ENCODE measurements around the gene HAO2.
A peak's percentile ranks its signal among the peaks of the same experiment; 100 is the strongest.

HAO2 gene

GRCh38 chr1:119385650-119386049 lies 17.1 kb downstream of the HAO2 start:
- no peaks in the 10 kb centered on the region for H3K9me3 Mint-ChIP-seq
- H3K4me3 Mint-ChIP-seq = no peak overlapping the region
- no peak for ATAC-seq
- H3K36me3 Mint-ChIP-seq = no peaks in the 10 kb centered on the region
- H3K4me1 Mint-ChIP-seq = no peaks in the 10 kb centered on the region
- H3K27ac Mint-ChIP-seq = no peak overlapping the region
- H3K27me3 Mint-ChIP-seq = peaks cover 9% of the 10 kb centered on the region

- H3K36me3 Mint-ChIP-seq = no peaks in the 10 kb centered on the region
- peak; percentile 10 for ATAC-seq
- no peaks in the 10 kb centered on the region for H3K9me3 Mint-ChIP-seq
- H3K27me3 Mint-ChIP-seq = peaks cover 9% of the 10 kb centered on the region
- no peak overlapping the region for H3K4me3 Mint-ChIP-seq
- H3K27ac Mint-ChIP-seq = no peak overlapping the region
- H3K4me1 Mint-ChIP-seq = no peaks in the 10 kb centered on the region
Measured at GRCh38 chr1:119387858-119388257, 19.3 kb downstream of the HAO2 start.

DNA sequence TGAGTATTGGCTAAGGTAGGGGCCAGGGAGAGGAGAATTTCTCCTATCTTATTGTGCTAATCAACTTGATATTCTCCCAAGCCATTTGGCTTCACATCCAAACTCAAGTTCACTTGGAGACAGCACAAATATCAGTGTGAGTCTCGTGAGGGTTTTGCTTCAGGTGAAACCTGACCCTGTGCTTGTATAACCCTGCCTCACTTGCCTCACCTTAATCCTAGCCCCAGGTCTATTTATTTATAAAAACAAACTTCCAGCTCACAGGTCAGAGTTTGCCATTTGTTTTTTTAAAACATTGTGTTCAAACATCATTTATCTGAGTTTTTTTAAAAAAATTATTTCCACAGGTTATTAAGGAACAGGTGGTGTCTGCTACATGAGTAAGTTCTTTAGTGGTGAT lies 19.9 kb downstream of the HAO2 start:
- Mint-ChIP-seq H3K36me3 (no peaks in the 10 kb centered on the region), H3K27me3 (peaks cover 9% of the 10 kb centered on the region), H3K4me3 (no peak overlapping the region), H3K4me1 (no peaks in the 10 kb centered on the region), H3K9me3 (no peaks in the 10 kb centered on the region), H3K27ac (no peak overlapping the region)
- ATAC-seq = no peak

DNA sequence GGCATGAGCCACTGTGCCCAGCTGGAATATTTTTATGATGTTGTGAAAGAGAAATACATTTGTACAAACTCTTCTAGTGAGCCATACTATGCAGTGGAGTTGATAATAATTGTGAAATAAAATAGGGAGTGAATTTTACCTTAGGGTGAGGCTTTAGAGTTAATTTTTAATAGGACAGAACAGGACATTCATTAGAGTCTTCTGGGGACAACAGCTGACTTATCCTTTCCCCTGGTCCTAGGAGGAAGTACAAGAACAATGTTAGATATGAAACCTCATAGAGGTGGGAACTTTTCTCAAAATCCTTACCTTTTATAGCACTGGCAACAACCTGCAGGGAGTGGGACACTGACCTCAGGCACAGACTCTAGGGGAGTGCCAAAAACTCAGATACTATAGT lies 21.9 kb downstream of the HAO2 start:
- Mint-ChIP-seq H3K27ac (no peak overlapping the region), H3K9me3 (no peaks in the 10 kb centered on the region), H3K4me3 (no peak overlapping the region), H3K36me3 (no peaks in the 10 kb centered on the region), H3K4me1 (no peaks in the 10 kb centered on the region), H3K27me3 (peaks cover 14% of the 10 kb centered on the region)
- no peak for ATAC-seq

DNA sequence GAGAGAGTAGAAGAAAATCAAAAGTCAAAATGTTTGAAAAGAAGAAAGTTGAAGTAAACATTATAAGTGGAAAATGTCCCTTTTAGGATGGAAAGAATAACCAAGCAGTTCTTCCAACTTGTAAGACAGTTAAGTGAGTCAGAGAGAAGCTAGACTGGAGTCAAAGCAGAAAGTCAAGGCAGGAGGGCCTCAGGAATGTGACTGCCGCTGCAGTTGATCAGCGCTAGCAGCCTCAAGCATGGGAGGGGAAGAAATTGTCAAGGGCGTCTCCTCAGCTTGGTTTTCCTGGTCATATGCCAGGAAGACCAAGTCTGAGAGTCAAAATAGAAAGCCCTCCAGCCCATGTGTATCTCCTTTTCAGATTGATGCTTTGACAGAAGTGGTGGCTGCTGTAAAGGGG lies 23.2 kb downstream of the HAO2 start:
- Mint-ChIP-seq H3K27ac (no peak overlapping the region), H3K9me3 (no peaks in the 10 kb centered on the region), H3K4me3 (no peak overlapping the region), H3K4me1 (no peaks in the 10 kb centered on the region), H3K36me3 (no peaks in the 10 kb centered on the region), H3K27me3 (peaks cover 18% of the 10 kb centered on the region)
- no peak for ATAC-seq

DNA sequence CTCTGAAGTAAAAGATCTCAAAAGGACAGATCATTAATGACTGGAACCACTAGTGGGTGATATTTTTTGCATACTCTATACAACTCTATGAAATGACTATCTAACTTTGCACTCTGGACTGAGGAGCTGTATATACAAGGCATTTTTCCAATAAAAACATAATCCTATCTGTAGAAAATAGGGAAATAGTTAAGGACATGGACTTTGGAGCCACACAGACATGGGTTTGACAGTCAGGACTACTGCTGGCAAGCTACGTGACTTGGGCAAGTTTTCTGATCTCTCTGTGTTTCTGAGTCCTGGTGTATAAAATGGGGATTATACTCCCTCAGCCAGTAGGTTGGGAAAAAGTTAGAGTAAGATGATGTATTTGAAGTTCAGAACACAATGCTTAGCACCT lies 25.5 kb downstream of the HAO2 start:
- no peaks in the 10 kb centered on the region for H3K4me1 Mint-ChIP-seq
- no peak overlapping the region for H3K27ac Mint-ChIP-seq
- no peak for ATAC-seq
- no peaks in the 10 kb centered on the region for H3K36me3 Mint-ChIP-seq
- no peak overlapping the region for H3K4me3 Mint-ChIP-seq
- no peaks in the 10 kb centered on the region for H3K9me3 Mint-ChIP-seq
- peaks cover 18% of the 10 kb centered on the region for H3K27me3 Mint-ChIP-seq

DNA sequence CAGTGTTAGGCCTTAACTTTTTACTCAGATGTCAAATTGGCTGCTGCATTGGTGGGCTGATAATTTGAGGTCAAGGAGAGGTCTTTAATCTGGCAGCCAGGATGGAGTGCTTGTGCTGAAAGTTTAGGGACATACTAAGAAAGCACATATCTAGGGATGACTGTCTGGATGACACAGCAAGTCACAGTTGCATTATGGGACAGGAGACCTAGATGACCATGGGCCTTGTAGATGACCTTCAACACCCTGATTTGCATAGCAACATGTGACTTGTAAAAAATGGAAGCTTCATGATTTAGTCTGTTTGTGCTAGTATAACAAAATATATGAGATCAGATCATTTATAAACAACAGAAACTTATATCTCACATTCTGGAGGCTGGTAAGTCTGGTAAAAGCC lies 28.4 kb downstream of the HAO2 start:
- H3K36me3 Mint-ChIP-seq = no peaks in the 10 kb centered on the region
- no peaks in the 10 kb centered on the region for H3K4me1 Mint-ChIP-seq
- no peak for ATAC-seq
- H3K27ac Mint-ChIP-seq = no peak overlapping the region
- H3K27me3 Mint-ChIP-seq = peaks cover 11% of the 10 kb centered on the region
- no peaks in the 10 kb centered on the region for H3K9me3 Mint-ChIP-seq
- H3K4me3 Mint-ChIP-seq = no peak overlapping the region

DNA sequence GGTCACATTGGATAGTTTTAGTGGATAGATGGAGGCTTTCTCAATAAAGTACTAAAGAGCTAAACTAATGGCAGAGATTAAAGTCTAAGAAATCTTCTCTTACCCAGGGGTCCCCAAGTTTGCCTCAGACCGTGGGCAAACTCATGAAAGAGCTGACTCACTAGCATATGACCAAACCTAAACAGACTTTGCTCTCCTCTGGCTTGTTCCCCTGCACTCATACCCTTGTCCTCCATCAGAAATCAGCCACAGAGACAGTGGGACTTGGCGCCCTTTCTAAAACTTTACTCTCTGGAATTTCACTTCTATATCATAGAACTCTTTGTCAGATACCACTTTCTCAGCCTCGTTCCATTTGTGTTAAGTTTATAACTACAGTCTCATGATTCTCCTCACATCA lies 29.4 kb downstream of the HAO2 start:
- H3K27me3 Mint-ChIP-seq = peaks cover 21% of the 10 kb centered on the region
- H3K4me3 Mint-ChIP-seq = no peak overlapping the region
- ATAC-seq = no peak
- no peaks in the 10 kb centered on the region for H3K4me1 Mint-ChIP-seq
- H3K36me3 Mint-ChIP-seq = no peaks in the 10 kb centered on the region
- H3K27ac Mint-ChIP-seq = no peak overlapping the region
- H3K9me3 Mint-ChIP-seq = no peaks in the 10 kb centered on the region

GRCh38 chr1:119404736-119405135 lies 36.2 kb downstream of the HAO2 start:
- no peak overlapping the region for H3K27ac Mint-ChIP-seq
- no peak overlapping the region for H3K4me3 Mint-ChIP-seq
- H3K27me3 Mint-ChIP-seq = peaks cover 65% of the 10 kb centered on the region
- no peaks in the 10 kb centered on the region for H3K4me1 Mint-ChIP-seq
- H3K36me3 Mint-ChIP-seq = no peaks in the 10 kb centered on the region
- no peak for ATAC-seq
- peaks cover 13% of the 10 kb centered on the region for H3K9me3 Mint-ChIP-seq

DNA sequence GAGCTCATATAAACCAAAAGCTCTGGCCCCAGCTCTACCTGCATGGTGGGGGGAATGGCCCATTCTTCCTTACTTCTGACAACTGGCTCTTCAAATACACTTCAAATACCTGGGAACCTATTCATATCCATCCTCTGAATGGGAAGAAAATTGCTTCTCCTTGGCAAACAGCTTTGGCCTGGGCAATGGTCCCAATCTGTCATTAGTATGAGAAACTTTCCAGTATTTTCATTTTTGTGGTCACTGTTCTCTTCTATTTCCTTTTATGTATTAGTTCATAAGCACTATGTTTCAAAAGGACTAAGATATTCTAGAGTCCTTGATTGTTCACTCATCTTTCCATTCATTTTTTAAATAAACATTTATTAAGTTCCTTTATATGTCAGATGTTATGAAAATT lies 41.1 kb downstream of the HAO2 start:
- no peak overlapping the region for H3K27ac Mint-ChIP-seq
- peaks cover 36% of the 10 kb centered on the region for H3K27me3 Mint-ChIP-seq
- no peak overlapping the region for H3K4me3 Mint-ChIP-seq
- ATAC-seq = no peak
- peaks cover 10% of the 10 kb centered on the region for H3K9me3 Mint-ChIP-seq
- H3K4me1 Mint-ChIP-seq = no peaks in the 10 kb centered on the region
- no peaks in the 10 kb centered on the region for H3K36me3 Mint-ChIP-seq

GRCh38 chr1:119410961-119411360 lies 42.4 kb downstream of the HAO2 start:
- no peak overlapping the region for H3K4me3 Mint-ChIP-seq
- no peaks in the 10 kb centered on the region for H3K36me3 Mint-ChIP-seq
- no peaks in the 10 kb centered on the region for H3K4me1 Mint-ChIP-seq
- peaks cover 24% of the 10 kb centered on the region for H3K27me3 Mint-ChIP-seq
- ATAC-seq = no peak
- H3K9me3 Mint-ChIP-seq = peaks cover 7% of the 10 kb centered on the region
- H3K27ac Mint-ChIP-seq = no peak overlapping the region

DNA sequence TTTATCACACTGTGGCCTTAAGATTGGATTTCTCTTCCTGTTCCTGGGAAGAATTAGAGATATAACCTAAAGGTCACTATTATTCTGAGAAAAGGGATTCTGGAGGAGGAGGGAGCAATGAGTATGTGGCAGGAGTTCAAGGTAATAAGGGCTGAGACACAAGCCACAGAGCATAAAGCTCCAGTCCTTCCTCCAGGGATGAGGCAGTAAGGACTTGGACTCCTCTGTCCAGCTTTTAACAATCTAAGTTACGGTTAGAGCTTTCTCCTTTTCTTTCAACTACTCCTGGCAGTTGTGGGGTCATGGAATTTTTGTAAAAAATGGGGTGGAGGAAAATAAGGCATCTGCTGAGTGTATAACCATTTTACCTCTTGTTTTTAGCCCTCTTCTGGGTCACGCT lies 46.4 kb downstream of the HAO2 start, which contains the start of gene HSD3B2:
Gene HSD3B2 (plus strand): TSS at position 201 of the 400 bp plus-strand sequence. CDS start 270 bp downstream, outside the sequence.
- Mint-ChIP-seq H3K27ac (no peak within 1 kb of the TSS), H3K36me3 (no peaks in the 10 kb centered on the region), H3K4me1 (no peaks in the 10 kb centered on the region), H3K27me3 (no peaks in the 10 kb centered on the region), H3K9me3 (no peaks in the 10 kb centered on the region), H3K4me3 (no peak within 1 kb of the TSS)
- no peak for ATAC-seq

DNA sequence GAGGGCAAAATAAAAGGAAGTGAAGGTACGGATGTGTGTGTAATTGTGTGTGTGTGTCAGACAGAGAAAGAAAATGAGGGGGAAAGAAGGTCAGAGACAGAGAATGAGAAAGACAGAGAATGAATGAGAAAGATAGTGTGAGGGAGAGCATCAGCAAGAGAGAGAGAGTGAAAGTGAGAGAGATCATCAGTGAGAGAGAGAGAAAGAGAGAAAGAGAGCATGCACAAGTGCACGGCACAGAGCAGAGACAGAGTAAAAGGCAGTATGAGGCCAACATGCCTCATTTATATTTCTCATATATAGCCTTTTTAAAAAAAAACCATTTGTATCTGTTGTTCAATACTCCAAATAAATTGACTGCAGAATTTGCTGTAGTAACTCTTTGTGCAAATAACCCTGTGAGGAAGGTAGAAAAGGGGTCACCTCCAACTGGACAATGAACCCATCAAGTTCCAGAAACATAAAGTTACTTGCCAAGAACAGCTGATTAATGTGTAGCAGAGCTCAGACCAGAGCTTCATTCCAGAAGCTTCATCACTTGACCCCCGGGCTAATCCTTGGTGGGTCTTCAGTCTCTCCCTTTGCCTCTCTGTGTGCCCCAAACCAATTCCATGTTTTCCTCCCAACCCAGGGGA lies 47.5 kb downstream of the HAO2 start:
- Mint-ChIP-seq H3K36me3 (no peaks in the 10 kb centered on the region), H3K27me3 (no peaks in the 10 kb centered on the region), H3K27ac (no peak overlapping the region), H3K4me1 (no peaks in the 10 kb centered on the region), H3K4me3 (no peak overlapping the region), H3K9me3 (no peaks in the 10 kb centered on the region)
- peak; percentile 5 for ATAC-seq

DNA sequence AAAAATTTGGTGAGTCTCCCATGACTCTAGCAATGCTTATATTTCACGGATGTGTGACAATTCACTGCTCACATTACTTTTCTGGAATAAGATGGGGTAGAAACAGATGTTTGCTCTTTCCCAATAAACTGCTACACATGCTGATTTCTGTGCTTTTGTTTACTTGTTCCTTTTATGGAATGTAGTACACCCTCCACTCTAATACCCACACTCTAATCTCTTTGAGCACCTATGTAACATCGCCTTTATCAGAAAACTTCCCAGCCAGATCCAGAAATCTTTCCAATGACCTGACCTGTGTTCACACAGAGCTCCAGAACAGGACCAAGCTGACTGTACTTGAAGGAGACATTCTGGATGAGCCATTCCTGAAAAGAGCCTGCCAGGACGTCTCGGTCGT lies 50.5 kb downstream of the HAO2 start:
- Mint-ChIP-seq H3K27me3 (no peaks in the 10 kb centered on the region), H3K36me3 (no peaks in the 10 kb centered on the region), H3K4me1 (no peaks in the 10 kb centered on the region), H3K9me3 (no peaks in the 10 kb centered on the region), H3K4me3 (no peak overlapping the region), H3K27ac (no peak overlapping the region)
- no peak for ATAC-seq

DNA sequence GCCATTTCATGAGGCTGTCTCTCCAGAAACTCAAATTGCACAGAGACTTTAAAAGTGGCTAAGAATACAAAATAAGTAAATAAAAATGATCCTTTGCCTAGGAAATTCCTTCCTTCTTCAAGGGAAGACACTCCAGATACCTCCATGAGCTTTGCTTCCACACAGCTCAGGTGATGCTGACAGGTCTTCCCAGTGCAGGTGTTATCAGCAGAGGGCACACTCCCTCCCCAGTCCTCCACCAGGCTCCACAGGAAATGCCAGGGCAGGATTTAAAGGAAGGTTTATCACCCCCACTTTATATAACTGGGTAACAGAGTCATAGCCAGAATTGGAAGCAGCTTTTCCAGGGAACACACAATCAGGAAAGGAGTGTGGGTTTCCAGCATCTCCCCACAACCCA lies 52.1 kb downstream of the HAO2 start:
- no peak overlapping the region for H3K27ac Mint-ChIP-seq
- H3K4me3 Mint-ChIP-seq = no peak overlapping the region
- H3K36me3 Mint-ChIP-seq = no peaks in the 10 kb centered on the region
- H3K4me1 Mint-ChIP-seq = no peaks in the 10 kb centered on the region
- H3K9me3 Mint-ChIP-seq = no peaks in the 10 kb centered on the region
- no peaks in the 10 kb centered on the region for H3K27me3 Mint-ChIP-seq
- no peak for ATAC-seq

DNA sequence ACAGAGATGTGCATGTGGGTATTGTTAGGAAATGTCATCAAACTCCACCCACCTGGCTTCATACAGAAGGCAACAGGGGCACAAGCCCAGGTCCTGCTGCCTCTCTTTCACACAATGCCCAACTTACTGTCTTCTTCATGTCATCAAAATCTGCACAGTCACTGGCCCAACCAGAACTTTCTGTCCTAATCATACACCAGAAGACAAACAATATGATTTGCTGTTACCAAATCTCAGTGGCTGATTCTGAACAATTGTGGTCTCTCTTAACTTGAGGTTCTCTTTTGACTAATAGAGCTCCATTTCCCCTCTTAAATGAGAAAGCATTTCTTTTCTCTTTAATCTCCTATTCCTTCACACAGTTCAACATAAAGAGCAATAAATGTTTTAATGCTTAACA lies 54.0 kb downstream of the HAO2 start:
- Mint-ChIP-seq H3K36me3 (no peaks in the 10 kb centered on the region), H3K9me3 (no peaks in the 10 kb centered on the region), H3K27me3 (no peaks in the 10 kb centered on the region), H3K4me1 (no peaks in the 10 kb centered on the region), H3K27ac (no peak overlapping the region), H3K4me3 (no peak overlapping the region)
- no peak for ATAC-seq

DNA sequence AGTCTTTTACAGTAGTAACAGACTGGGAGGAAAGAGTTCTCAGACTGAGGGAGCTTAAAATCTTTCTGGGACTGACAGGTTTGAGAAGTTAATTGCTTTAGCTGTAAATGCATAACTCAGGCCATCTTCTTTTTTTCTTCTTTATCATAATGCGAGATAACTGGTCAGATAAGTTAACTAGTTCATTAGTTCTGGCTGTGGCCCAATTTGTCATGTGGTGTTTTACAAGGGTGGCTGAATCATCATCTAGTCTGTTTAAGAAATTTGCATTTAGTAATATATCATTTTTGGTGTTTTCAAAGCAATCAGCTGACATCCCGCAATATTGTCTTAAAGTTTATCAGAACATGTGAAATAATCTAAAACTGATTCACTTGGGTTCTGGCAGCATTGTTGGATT lies 60.4 kb downstream of the HAO2 start:
- peaks cover 42% of the 10 kb centered on the region for H3K27me3 Mint-ChIP-seq
- no peaks in the 10 kb centered on the region for H3K9me3 Mint-ChIP-seq

More for the DNA sequence above, 60.4 kb downstream of the HAO2 start:
- Mint-ChIP-seq H3K4me3 (no peak overlapping the region), H3K27ac (no peak overlapping the region), H3K4me1 (no peaks in the 10 kb centered on the region), H3K36me3 (no peaks in the 10 kb centered on the region)
- no peak for ATAC-seq
